PC-9 (cell line): Measurements from ENCODE around the gene SYT11.

ENCODE experiments used
- EZH2 ChIP-seq: fragments of 200-600 bp; sonication (generic); IDR thresholded peaks from 2 replicates; pipeline ENCODE4 v1.8.0; 2017; ENCODE audit warnings: antibody characterized with exemption, low read depth
- TF ChIP-seq, protein P1 (sequence below): fragments of 200-600 bp; sonication (generic); conservative IDR thresholded peaks from 2 replicates; pipeline ENCODE4 v1.6.1; 2017; ENCODE audit warnings: mixed run types, antibody characterized with exemption, mild to moderate bottlenecking, moderate library complexity

DNA sequence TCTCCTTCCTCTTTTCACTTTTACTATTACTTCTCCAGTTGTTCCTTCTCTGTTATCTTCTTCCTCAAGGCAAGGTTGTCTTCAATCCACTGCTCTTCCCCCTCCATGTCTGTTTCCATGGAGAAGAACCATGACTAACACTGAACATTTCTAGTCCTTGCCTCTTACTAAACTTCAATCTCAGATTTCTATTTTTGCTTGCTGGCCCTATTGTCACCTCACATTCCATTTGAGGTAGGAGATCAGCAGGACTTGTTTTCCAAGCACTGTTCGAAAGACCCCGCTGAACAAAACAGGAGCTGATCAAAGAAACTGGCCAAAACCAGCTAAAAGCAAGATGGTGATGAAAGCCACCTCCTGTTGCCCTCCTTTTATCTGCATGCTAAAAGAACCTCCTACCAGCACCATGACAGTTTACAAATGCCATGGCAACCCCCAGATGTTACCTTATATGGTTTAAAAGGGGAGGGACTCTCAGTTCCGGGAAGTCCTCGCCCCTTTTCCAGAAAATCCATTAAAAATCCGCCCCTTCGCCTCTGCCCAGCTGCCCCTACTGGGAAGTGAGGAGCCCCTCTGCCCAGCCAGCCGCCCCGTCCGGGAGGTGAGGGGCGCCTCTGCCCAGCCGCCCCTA lies 25.0 kb upstream of the SYT11 start:
- TF ChIP-seq, protein P1, sequence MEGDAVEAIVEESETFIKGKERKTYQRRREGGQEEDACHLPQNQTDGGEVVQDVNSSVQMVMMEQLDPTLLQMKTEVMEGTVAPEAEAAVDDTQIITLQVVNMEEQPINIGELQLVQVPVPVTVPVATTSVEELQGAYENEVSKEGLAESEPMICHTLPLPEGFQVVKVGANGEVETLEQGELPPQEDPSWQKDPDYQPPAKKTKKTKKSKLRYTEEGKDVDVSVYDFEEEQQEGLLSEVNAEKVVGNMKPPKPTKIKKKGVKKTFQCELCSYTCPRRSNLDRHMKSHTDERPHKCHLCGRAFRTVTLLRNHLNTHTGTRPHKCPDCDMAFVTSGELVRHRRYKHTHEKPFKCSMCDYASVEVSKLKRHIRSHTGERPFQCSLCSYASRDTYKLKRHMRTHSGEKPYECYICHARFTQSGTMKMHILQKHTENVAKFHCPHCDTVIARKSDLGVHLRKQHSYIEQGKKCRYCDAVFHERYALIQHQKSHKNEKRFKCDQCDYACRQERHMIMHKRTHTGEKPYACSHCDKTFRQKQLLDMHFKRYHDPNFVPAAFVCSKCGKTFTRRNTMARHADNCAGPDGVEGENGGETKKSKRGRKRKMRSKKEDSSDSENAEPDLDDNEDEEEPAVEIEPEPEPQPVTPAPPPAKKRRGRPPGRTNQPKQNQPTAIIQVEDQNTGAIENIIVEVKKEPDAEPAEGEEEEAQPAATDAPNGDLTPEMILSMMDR, result no peak
- no peak for TF ChIP-seq EZH2
